HG02970 (cell line): ENCODE data around the gene FARS2.

Experiments
- ATAC-seq: cut with Tn5 transposase; IDR thresholded peaks from one replicate; pipeline ENCODE4 v1.9.1; 2021; ENCODE audit warnings: mild to moderate bottlenecking, moderate library complexity, moderate number of reproducible peaks; ENCODE audit not compliant: unreplicated experiment, low FRiP score

FARS2 gene

DNA sequence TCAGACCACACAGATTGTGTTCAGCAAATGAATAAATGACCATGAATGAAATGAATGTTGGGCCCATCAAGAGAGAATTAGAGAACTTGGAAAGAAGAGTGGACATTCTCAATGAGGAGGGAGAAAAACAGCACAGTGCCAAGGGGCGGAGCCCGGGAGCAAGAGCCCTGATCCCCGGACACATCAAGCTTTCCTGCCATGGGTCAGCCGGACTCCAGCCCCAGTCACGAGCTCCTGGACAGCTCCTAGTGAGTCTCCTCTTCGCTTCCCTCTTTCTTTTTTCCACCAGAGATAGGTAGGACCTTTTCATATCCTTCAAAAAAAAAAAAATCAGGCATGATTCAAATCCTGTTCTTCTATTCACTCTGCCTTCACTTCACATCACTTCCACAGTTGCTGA is 471.2 kb downstream of the FARS2 start:
- no peak for ATAC-seq

DNA sequence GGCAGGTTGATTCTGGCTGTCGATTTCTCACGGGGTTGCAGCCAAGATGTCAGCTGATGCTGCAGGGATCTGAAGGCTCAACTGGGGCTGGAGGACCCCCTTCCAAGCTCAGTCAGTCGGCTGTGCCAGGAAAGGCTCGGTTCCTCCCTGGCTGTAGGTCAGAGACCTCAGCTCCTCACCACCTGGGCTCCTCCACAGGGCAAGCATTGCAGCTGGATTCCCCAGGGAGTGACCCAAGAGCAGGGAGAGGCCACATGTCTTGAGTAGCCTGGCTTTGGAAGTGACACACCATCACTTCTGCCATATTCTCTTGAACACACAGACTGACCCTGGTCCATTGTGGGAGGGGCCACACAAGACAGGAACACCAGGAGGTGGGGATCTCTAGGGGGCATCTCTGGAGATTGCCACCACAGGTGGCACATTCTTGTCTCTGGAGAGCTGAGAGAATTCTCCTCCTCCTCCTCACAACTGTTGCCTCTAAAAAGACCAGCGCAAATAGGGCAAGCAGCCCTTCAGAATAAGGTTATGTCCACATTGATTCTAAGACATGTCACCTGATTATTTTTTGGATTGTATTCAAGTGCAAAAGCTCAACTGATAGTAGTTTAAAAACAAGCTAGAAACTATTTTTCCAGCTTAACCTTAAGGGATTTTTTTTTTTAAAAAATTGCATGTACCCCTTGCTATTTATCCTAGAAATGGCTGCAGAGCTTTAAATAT is 474.9 kb downstream of the FARS2 start:
- no peak for ATAC-seq

DNA sequence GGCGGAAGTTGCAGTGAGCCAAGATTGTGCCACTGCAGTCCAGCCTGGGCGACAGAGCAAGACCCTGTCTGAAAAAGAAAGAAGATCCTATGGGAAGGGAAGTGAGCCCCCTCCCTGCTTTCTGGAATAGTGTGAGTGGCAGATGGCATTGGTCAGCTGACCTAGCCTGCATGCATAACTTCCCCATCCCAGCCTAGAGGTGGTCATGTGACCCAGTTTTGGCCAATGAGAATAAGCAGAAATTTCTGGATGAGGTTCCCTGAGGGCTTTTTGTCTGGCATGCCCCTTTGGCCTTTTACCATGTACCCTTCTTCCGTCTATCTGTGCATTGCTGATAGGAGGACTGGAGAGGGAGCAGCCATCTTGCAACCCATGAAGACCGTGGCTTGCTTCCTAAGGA is 476.1 kb downstream of the FARS2 start:
- no peak for ATAC-seq

DNA sequence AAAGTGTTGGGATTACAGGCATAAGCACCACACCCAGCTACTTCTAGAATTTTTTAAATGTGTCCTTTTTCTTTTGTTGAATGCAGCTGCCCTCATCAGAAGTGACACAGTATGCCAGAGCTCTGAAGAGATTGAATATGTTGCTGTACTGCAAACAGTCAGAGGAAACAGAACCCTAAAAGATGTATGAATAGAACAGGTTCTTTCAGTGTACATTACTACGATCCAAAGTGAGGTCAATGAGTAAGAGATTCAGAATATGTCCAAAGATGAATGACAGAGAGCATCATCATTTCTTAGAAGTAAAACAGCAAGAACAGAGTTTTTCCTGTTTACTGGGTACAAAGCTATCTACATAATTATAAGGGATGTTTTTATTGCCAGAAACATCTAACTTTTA is 476.9 kb downstream of the FARS2 start:
- ATAC-seq, result no peak

DNA sequence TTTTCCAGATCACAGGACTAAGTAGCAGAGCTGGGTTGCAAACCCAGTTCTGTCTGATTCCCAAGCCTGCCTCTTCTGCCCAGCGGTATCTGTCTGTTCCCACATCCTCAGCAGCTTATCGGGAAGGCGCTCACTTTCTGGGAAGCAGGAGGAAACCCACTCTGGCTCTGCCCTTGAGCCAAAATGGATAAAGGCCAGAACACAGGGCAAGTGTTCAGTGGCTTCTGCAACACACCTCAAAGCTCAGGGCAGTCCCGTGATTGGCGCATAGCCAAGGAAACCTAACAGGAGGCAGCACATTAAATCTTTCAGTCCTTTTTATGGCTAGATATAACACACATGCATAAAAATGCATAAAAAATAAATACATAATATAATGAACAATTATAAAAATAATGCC is 483.2 kb downstream of the FARS2 start:
- ATAC-seq, result no peak

DNA sequence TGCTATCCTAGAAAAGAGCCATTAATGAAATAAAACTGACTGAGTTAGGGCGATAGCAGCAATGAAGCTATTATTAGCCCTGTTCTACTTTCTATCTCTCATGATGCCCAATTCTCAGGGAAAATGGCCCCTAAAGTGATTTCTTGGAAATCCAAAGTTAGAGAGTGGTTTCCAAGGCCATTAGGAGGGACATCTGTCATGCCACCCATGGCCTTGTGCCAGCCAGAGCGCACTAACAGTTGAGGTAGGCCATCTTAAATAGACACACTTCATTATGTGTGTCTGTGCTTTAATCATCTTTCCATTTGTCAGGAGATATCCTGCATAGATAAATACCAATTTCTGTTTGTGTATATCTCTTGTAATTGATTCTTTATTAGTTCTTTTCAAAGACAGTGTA is 483.8 kb downstream of the FARS2 start:
- ATAC-seq, result no peak

DNA sequence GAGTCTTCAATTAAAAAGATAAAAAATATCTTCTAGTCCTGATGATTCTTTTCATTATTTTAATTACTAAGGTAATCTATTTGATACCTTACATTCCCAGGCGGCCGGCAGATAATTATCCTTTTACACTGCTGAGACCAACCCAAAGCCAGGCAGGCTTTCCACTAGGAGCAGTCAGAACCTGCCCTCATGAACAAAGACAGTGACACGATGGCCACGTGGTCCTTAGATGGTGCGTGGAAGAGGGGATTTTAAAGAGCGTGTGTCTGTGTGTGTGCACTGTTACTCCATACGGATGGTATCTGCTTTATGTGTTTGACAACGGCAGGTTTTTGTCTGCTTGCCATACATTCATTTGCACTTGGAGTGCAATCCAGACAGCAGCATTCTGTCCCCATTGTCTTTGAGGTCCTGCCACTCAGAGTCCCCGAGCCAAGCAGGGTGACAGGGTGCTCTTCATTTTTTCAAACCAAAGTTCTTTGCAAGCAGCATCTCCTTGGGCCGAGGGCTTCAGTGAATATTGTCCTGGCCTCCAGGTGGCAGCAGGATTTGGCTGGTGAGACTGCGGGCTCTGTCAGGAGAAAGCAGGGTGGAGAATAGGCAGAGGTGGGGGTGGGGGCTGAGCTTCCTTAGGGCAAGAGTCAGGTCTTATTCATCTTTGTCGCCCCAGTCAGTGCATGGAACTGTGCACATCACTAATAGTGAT is 484.9 kb downstream of the FARS2 start:
- no peak for ATAC-seq

DNA sequence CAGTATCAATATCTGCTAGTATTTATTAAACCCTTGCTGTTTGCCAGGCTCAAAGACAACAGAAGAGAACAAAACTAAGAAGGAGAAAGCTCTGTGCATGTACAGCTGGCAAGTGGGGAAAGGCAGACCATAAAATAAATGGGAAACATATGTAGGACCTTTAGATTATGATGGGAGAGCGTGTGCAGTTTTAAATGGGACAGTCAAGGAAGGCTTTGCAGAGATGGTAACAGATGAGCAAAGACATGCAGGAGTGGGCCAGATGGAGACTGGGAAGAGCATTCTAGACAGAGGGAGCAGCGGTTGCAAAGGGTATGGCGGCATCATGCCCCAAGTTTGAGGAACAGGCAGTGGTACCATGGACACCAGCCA is 485.4 kb downstream of the FARS2 start:
- no peak for ATAC-seq

DNA sequence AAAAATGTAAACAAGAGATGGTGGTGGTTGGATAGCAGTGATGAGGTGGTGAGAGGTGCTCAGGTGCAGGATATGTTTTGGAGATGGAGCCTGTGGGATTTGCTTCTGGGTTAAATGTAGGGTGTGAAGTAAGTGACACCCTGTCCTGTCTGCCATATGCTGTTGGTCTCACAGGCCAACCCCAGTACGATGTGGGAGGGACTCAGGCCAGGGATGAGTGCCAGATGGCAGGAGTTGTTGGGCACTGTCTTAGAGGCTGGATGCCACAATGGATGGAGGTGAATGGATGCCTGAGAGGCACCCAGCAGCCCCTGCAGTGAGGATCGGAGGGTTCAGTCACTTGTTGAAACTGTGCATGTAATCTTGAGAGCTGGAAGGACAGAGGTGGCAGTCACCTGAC is 486.1 kb downstream of the FARS2 start:
- ATAC-seq, result no peak

DNA sequence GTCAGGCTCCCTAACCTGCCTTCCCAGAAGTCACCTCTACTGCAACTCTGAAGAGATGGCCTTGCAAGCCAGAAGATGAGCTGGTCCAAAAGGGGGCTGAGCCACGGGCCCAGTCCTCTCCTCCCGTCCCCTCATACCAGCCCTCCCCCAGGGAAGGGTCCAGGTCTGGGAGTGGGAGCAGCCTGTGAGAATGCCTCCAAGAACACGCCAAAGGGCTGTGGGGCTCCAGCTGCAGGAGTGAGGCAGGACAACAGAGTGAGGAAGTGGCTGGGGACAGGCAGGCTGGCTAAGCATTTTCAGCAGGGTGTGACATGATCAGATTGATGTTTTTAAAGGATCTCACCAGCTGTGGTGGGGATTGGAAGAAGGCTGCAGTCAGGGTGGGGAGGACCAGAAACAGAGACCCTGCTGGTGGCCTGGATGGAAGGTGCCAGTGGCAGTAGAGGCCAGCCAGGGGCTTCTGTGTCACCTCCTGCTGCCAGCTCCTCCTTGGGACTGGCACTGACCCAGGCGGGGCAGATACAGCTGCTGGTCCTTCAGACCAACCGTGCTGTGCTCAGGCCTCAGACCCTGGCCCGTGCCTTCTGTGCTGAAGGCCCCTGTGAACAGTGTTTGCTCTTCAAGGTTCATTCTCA is 487.8 kb downstream of the FARS2 start:
- ATAC-seq, result no peak

DNA sequence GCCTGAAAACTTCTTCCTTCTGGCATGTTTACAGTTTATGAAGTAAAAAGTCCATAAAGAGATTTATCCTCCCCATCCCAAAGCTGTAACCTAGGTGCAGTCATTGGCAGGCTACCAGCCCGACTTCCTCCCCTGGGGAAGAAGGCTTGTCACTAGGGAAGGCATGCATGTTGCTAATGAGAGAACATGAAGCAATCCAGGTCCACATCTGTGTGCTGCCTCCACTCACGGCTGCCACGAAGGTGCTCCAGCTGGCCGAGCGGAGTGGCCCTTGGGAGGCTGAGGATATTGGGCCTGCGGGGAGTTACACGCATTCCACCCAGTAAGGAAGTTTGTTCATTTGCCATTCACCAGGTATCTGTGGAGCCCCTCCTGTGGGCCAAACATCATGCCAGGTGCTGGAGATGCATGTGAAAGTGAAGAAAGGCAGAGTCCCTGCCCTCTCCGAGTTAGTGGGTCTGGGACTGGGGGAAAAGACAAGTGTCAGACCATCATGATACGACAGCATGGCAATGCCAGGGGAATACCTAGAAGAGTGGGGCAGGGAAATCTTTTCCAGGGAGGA is 488.4 kb downstream of the FARS2 start:
- no peak for ATAC-seq

DNA sequence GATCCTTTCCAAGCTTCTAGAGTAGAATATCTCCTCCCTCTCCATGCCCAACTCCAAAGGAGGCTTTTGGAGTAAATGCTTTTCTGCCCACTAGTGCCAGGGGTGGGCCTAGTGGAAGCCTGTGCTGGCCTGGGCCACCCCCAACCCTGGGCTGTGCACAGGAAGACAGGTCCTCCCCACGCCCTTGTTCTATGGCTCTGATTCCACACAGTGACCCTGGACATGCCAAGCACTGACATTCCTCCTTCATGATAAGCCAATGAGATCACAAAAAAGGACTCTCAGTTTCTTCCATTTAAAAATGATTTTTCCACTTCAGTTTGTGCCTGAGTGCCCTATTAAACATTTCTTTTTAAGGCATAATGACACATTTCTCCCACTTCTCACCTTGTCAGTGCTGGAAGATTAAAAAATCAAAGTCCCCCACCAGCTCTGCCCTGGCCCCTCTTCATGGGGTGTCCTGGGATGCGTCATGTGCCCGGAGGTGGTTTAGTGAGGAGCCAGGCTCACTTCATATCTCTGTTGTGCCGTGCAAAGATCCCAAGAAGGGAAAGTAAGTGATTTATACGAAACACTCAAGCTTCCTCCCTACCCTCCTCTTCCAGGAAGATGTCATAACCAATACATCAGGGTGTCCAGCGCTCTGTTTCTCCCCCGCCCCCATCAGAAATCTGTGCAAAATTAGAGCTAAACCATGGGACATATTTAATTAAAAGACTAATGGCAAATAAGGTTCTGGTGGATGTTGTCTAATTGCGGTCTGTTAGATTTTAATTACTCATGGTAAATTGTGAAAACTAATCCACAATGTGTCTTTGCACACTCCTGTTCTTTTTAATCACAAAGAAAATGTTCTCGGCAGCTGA is 490.4 kb downstream of the FARS2 start:
- no peak for ATAC-seq

DNA sequence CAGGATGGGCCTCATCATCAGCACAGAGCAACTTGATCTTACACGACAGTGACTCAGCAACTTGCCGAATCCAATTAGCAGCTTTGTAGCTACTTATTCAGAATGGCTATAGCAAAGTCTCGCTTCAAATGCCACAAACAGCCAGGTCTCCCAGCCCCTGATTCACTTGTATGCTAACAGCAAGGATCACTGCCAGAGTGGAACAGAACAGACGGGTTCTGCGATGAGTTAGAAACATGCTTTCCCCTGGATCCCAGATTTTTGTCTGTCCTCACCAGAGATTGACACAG is 491.0 kb downstream of the FARS2 start:
- ATAC-seq, result no peak

DNA sequence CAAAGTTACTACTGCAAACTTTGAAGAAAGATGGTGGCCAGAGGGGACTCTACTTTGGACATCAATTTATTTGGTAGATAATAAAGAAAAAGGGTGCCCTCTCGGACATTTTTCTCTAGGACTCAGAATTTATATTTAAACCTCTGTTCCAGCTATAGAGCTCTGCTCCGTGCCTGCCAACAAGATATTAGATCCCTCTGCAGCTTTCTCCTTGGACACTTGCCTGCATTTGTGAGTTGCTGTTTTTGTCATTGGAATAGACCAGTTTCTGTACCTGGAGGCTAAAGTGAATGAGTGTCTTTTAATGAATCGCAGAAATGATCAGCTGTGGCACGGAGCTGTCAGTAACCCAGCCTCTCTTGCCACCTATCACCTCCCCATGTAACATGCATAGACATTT is 491.9 kb downstream of the FARS2 start:
- ATAC-seq, result no peak

DNA sequence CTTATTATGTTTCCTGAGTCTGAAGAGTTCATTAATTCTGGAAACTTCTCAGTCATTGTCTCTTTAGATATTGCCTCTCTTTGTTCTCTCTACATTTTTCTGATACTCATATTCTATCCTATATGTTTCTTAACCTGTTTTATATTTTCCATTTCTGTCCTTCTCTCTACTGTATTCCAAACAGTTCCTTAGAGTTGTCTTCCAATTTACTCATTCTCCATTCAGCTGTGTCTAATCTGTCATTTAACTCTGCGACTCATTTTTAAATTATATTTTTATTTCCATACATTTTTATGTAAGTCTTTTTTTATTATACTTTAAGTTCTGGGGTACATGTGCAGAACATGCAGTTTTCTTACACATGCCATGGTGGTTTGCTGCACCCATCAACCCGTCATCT is 493.6 kb downstream of the FARS2 start:
- no peak for ATAC-seq

DNA sequence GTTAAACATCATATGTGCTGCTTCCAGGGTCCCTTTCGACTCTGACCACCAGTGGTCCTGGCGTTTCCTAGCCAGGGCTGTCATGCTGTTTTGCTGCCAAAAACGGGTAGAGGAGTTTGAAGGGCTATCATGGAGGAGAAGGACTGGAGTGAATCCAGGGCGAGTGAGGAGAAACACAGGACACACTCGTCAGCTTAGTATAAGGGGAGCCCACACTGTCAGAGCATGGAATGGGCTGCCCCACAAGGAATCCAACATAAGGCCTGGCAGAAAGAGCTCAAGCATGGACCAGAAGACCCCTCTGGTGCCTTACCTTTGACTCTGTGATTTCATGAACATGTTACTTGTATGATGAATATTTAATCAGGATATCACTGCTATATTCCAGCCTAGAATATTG is 498.3 kb downstream of the FARS2 start:
- ATAC-seq, result no peak

DNA sequence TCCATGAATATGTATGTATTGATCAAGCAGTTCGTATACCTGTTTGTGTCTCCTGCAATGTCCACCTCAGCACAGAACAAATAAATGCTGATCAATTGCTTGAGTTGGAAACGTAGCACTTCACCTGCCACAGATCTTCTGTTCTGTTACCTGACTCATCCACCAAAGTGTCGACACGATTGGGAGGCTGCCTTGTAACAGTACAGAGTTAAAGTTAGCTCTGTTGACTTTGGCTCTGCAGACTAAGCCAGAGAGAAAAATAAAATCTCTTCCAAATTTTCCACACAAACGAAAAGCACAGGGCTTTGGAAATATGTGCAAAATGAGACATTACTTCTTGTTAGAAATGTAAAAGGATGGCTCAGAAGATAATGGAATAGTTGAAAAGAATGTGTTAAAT is 500.1 kb downstream of the FARS2 start:
- no peak for ATAC-seq

DNA sequence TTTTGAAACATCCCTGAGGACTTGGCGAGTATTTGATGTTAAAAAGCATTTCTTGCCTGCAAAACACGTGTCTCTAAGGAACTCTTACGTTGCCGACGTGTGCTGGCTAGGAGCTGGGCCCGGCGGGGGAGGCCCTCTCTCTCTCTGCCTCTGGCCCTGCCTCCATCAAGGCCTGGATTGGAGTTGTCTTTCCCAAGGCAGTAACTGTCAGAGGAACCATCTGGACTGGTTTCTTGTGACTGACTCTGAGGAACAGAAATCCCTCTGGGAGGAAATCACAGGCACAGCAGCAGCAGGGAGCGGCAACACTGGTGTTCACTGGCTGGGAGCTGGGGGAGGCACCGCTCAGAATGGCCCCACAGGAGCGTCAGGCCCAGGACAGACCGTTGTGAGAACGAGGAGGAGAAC is 501.3 kb downstream of the FARS2 start:
- no peak for ATAC-seq

DNA sequence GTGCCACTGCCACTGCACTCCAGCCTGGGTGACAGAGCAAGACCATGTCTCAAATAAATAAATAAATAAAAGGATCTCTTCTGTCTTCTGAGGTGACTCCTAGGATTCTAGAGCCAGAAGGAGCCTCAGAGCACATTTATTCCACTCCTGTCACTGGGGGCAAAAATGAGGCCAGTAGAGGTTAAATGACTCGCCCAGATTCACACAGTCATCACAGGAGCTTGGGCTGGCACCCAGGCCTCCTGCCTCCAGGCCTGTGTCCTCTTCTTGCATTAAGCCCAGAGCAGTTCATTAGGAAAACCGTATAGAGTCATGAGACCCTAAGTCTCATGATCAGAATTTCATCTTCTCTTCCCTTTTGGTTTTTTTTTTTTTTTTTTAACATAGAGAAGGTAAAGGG is 502.1 kb downstream of the FARS2 start:
- ATAC-seq, result no peak

DNA sequence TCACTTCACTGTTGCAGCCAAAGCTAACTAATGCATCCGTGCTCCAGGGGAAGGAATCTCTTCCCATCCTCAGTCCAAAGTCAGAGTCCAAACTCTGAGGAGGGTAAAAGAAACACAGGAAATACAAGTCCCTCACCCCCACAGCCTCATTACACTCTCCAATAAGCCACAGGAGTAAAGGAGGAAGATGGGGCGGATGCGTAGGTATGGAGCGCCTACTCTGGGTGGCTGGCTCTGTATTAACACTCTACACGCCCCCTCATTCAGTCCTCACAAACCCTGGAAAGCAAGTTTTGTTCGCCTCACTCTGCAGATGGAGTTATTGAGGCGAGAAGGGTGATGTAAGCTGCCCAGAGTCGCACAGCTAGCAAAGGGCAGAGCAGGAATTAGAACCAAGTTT is 502.6 kb downstream of the FARS2 start:
- no peak for ATAC-seq

DNA sequence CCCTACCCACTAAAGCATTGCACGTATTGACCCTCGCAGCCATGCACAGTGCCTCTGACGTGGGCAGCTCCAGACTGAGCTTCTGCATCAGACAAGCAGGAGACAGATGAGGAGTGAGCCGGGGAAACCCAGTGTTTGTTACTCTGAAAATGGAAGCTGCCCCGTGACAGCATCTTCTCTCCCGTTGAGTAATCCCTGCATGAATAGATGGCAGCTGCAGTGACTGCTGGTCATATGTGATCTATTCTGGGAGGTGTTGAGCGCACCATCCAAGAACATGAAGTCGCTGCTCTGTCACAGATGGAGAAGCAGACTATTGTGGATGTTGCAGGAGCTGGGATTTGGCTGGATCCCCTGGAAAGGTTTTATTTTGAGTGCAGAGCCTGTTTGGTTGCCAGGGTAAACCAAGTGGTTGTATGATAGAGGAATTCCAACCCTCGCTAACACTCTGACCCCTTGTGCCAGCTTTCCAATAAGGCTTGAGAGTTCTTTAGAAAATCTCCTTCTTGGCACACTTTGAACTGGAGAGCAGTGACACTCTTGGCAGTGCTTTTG is 503.2 kb downstream of the FARS2 start:
- ATAC-seq, result no peak
